RWPE2 (cell line): ENCODE data around the gene USP9X.

Source experiments
- ATAC-seq: fragments of 200-7000 bp; cut with Tn5 transposase; 3 replicates; pipeline ENCODE4 v1.9.1; 2021; ENCODE audit warnings: low read depth
- DNase-seq: peaks from one replicate; pipeline ENCODE4 v3.0.0-alpha.2; 2020; ENCODE audit warnings: low spot score
- H3K27ac ChIP-seq: fragments of 450-650 bp; 2 replicates; pipeline ENCODE4 v1.5.1; 2017; ENCODE audit warnings: mild to moderate bottlenecking; ENCODE audit not compliant: poor library complexity, severe bottlenecking
- H3K27me3 ChIP-seq: fragments of 250-450 bp; sonication (Bioruptor Pico); 2 replicates; pipeline ENCODE4 v1.5.1; 2021; ENCODE audit warnings: mild to moderate bottlenecking, moderate library complexity; ENCODE audit not compliant: insufficient read depth, poor library complexity, severe bottlenecking
- H3K36me3 ChIP-seq: fragments of 250-450 bp; sonication (Bioruptor Pico); 2 replicates; pipeline ENCODE4 v1.5.1; 2020; ENCODE audit warnings: low read depth, mild to moderate bottlenecking, moderate library complexity
- H3K4me1 ChIP-seq: fragments of 250-450 bp; sonication (Bioruptor Pico); 2 replicates; pipeline ENCODE4 v1.5.1; 2021; ENCODE audit warnings: mild to moderate bottlenecking, moderate library complexity; ENCODE audit not compliant: insufficient read depth, poor library complexity, severe bottlenecking
- H3K4me3 ChIP-seq: fragments of 250-450 bp; sonication (Bioruptor Pico); 2 replicates; pipeline ENCODE4 v1.5.1; 2021; ENCODE audit warnings: mild to moderate bottlenecking, moderate library complexity; ENCODE audit not compliant: severe bottlenecking
- H3K9me3 ChIP-seq: fragments of 250-450 bp; sonication (Bioruptor Pico); 2 replicates; pipeline ENCODE4 v1.5.1; 2021; ENCODE audit warnings: mild to moderate bottlenecking, moderate library complexity; ENCODE audit not compliant: severe bottlenecking
- TF ChIP-seq, protein P1 (sequence below): fragments of 450-650 bp; IDR thresholded peaks from one replicate; pipeline ENCODE4 v1.5.1; 2017; ENCODE audit warnings: mild to moderate bottlenecking, moderate library complexity; ENCODE audit not compliant: poor library complexity, severe bottlenecking

The USP9X gene

GRCh38 chrX:41084893-41085511 is at the start of gene USP9X:
Gene USP9X, plus strand, starts transcription at chrX:41085445. Its CDS starts 38,184 bp downstream, at chrX:41123629.
- peak; percentile 66 for ATAC-seq
- TF ChIP-seq, protein P1, sequence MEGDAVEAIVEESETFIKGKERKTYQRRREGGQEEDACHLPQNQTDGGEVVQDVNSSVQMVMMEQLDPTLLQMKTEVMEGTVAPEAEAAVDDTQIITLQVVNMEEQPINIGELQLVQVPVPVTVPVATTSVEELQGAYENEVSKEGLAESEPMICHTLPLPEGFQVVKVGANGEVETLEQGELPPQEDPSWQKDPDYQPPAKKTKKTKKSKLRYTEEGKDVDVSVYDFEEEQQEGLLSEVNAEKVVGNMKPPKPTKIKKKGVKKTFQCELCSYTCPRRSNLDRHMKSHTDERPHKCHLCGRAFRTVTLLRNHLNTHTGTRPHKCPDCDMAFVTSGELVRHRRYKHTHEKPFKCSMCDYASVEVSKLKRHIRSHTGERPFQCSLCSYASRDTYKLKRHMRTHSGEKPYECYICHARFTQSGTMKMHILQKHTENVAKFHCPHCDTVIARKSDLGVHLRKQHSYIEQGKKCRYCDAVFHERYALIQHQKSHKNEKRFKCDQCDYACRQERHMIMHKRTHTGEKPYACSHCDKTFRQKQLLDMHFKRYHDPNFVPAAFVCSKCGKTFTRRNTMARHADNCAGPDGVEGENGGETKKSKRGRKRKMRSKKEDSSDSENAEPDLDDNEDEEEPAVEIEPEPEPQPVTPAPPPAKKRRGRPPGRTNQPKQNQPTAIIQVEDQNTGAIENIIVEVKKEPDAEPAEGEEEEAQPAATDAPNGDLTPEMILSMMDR = no peak
- H3K4me3 ChIP-seq = peak within 1 kb of the TSS; percentile 78
- H3K4me1 ChIP-seq = no peaks in the 10 kb centered on the region
- peak; percentile 80 for DNase-seq
- peaks cover 4% of the 10 kb centered on the region; the same call in 1 of the 2 replicates for H3K36me3 ChIP-seq
- peak within 1 kb of the TSS; percentile 87 for H3K27ac ChIP-seq
- no peaks in the 10 kb centered on the region for H3K27me3 ChIP-seq
- no peaks in the 10 kb centered on the region for H3K9me3 ChIP-seq

- TF ChIP-seq, protein P1 = no peak
Measured at GRCh38 chrX:41035582-41035981, 49.7 kb upstream of the USP9X start.

GRCh38 chrX:41036668-41037326 is 48.4 kb upstream of the USP9X start:
- H3K9me3 ChIP-seq = no peaks in the 10 kb centered on the region
- TF ChIP-seq, protein P1 = no peak
- no peak overlapping the region for H3K27ac ChIP-seq
- no peak overlapping the region for H3K4me3 ChIP-seq
- no peaks in the 10 kb centered on the region for H3K4me1 ChIP-seq
- no peak for ATAC-seq
- DNase-seq = no peak
- no peaks in the 10 kb centered on the region for H3K36me3 ChIP-seq
- H3K27me3 ChIP-seq = no peaks in the 10 kb centered on the region

More at GRCh38 chrX:41035582-41035981, 49.7 kb upstream of the USP9X start:
- Histone ChIP-seq H3K36me3 (no peaks in the 10 kb centered on the region), H3K27ac (no peak overlapping the region), H3K4me1 (no peaks in the 10 kb centered on the region), H3K27me3 (no peaks in the 10 kb centered on the region), H3K4me3 (no peak overlapping the region), H3K9me3 (no peaks in the 10 kb centered on the region)
- ATAC-seq (no peak), DNase-seq (no peak)

GRCh38 chrX:41043196-41043595 is 42.0 kb upstream of the USP9X start:
- peaks cover 3% of the 10 kb centered on the region for H3K4me1 ChIP-seq
- H3K4me3 ChIP-seq = no peak overlapping the region
- no peak overlapping the region for H3K27ac ChIP-seq
- H3K36me3 ChIP-seq = no peaks in the 10 kb centered on the region
- H3K27me3 ChIP-seq = no peaks in the 10 kb centered on the region
- TF ChIP-seq, protein P1 = no peak
- no peak for DNase-seq
- ATAC-seq = no peak
- H3K9me3 ChIP-seq = no peaks in the 10 kb centered on the region
